ENCODE data around the gene OR4C5. TPM values are rescaled to one million over a fixed set of nuclear protein-coding genes. Genes with fewer than 3 reads are reported as not detected.
"Not testable (repeated sequence)": the region's sequence is repeated elsewhere in the genome, so short reads cannot be mapped to it uniquely, and the experiment has no call there.

The OR4C5 gene
- not detected for total RNA-seq

DNA sequence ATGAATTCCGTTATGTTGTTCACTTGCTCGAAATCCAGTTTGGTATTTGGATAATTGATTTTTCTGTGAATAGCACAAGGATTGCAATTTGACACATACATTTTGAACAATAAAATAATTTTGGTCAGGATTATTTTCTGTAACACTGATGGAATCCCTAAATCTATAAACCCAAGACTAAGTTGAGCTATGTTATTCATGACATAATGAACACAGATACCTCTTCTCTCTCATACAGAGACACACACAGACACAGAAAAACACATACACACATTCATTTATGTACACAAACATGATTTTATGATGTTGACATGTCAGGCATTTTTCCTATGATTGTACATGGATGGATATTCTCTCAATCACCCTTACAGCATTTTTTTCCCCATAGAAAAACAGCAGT, at the start of gene OR4C5:
OR4C5 (minus strand) TSS at position 101 of the 400 bp plus-strand sequence; CDS start at position 101, 0 bp downstream.
- whole genome bisulfite sequencing, 2 donors (ENCODE audit: low coverage in 1 of 2): 75 to 83% methylated on average over 2 of the region's 2 CpGs
- Histone ChIP-seq H3K27ac (no peak within 1 kb of the TSS), H3K4me3 (no peak within 1 kb of the TSS), H3K36me3 (no peaks in the 10 kb centered on the region), H3K27me3 (no peaks in the 10 kb centered on the region), H3K4me1 (no peaks in the 10 kb centered on the region), H3K9me3 (peaks cover 0 to 4% (median 0%) of the 10 kb centered on the region in 3 donors)
- ATAC-seq: no peak
- TF ChIP-seq POLR2AphosphoS5 (IDR thresholded peaks at IDR 0.05) (no peak), POLR2A (IDR thresholded peaks at IDR 0.05) (no peak), EP300 (IDR thresholded peaks at IDR 0.05) (no peak)
- TF ChIP-seq, protein P1, sequence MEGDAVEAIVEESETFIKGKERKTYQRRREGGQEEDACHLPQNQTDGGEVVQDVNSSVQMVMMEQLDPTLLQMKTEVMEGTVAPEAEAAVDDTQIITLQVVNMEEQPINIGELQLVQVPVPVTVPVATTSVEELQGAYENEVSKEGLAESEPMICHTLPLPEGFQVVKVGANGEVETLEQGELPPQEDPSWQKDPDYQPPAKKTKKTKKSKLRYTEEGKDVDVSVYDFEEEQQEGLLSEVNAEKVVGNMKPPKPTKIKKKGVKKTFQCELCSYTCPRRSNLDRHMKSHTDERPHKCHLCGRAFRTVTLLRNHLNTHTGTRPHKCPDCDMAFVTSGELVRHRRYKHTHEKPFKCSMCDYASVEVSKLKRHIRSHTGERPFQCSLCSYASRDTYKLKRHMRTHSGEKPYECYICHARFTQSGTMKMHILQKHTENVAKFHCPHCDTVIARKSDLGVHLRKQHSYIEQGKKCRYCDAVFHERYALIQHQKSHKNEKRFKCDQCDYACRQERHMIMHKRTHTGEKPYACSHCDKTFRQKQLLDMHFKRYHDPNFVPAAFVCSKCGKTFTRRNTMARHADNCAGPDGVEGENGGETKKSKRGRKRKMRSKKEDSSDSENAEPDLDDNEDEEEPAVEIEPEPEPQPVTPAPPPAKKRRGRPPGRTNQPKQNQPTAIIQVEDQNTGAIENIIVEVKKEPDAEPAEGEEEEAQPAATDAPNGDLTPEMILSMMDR (IDR thresholded peaks at IDR 0.05): no peak

DNA sequence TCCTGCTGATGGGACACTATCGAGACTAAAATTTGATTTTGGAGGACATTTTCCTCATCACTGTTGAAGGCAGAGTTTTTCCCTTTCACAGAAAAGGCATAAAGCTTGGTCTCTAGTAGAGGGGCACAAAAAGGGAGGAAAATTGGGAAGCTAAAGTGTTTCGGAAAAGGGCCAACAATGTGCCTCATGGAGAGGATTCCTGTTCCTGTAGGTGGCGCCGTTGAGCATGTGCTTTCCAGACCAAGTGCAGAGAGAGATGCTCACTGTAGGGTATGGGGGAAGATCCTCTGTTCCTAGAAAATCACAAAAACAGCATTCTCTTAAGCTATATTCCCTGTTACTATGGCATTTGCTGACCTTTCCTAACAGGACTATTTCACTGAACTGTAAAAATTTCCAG, 18.4 kb upstream of the OR4C5 start:
- no peaks in the 10 kb centered on the region for H3K4me1 ChIP-seq
- H3K27me3 ChIP-seq: no peaks in the 10 kb centered on the region
- TF ChIP-seq EP300 (IDR thresholded peaks at IDR 0.05) (no peak), POLR2AphosphoS5 (IDR thresholded peaks at IDR 0.05) (no peak), POLR2A (IDR thresholded peaks at IDR 0.05) (no peak)
- TF ChIP-seq, protein P1 (IDR thresholded peaks at IDR 0.05): no peak
- H3K27ac ChIP-seq: no peak overlapping the region
- 34 to 50% methylated on average over 2 to 4 of the region's 4 CpGs for WGBS, 2 donors (ENCODE audit: low coverage in 1 of 2)
- H3K9me3 ChIP-seq: peaks cover 0 to 65% (median 0%) of the 10 kb centered on the region in 3 donors
- H3K36me3 ChIP-seq: no peaks in the 10 kb centered on the region
- no peak overlapping the region for H3K4me3 ChIP-seq
- ATAC-seq: no peak

DNA sequence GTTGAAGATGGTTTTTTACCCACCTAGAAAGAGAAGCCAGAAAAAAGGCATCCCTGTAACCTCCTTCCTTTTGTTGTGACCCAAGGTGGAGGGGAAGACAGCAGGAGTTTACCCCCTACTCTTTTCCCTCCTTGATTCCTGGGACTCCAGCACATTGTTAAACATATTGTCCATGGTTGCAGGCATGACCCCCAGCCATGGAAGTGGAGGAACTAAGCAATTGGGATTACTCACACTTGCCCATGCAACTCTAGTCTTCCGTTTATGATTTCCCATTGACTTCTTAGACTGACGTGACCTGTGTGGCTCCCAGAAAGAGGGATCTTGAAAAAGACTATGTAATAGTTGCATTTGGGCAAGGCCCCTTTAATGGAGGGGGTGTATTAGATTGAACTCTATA, 17.9 kb upstream of the OR4C5 start:
- not testable (repeated sequence) for H3K4me3 ChIP-seq, ATAC-seq, H3K27me3 ChIP-seq, H3K4me1 ChIP-seq, H3K27ac ChIP-seq, H3K36me3 ChIP-seq
- 51 to 78% methylated on average over 2 of the region's 2 CpGs for WGBS, 2 donors (ENCODE audit: low coverage in 1 of 2)
- peaks cover 0 to 70% (median 0%) of the 10 kb centered on the region in 3 donors for H3K9me3 ChIP-seq

DNA sequence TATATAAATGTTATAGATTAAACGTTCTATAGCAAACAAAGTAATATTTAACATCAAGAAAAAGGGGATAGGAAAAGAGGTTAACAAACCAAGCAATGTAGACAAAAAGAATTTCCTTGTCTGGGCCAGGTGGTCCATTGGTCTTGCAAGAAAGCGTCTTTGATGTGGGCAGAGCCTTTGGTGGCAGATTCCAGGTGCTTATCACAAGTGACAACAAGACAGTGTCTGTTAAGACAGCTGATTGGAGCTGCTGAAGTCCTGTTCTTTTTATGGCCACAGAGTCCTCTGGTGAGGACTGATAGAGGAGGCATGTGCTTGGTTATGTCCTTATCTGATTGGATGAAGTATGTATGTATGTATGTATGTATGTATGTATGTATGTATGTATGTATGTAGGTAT, 5.0 kb downstream of the OR4C5 start:
- WGBS, 2 donors (ENCODE audit: low coverage in 1 of 2): 48 to 60% methylated on average over 2 of the region's 2 CpGs
- H3K27me3 ChIP-seq, H3K9me3 ChIP-seq, H3K27ac ChIP-seq, H3K4me3 ChIP-seq, ATAC-seq, H3K4me1 ChIP-seq, H3K36me3 ChIP-seq: not testable (repeated sequence)

DNA sequence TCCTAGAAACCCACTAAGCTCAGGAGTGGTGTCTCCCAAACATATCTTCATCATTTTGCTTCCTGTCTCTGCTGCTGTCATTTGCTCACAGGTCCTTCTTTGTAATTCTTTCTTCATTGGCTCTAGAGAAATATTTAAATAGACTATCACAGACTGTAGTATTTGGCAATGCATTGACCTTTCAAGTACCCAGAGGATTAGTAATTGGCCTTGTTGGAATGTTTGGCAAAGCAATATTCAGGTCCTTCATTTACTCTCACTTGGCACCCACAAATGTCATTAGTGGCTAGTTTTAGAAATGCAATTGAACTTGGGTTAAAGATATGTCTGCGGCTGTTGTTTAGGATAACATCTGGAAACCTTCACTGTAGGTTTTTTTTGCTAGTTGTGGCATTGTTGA, 11.6 kb downstream of the OR4C5 start:
- H3K36me3 ChIP-seq: no peaks in the 10 kb centered on the region
- H3K27me3 ChIP-seq: no peaks in the 10 kb centered on the region
- no peak for ATAC-seq
- no peak overlapping the region for H3K27ac ChIP-seq
- WGBS, 2 donors (ENCODE audit: low coverage in 1 of 2): 91 to 100% methylated on average over 1 of the region's 1 CpG
- no peak overlapping the region for H3K4me3 ChIP-seq
- TF ChIP-seq POLR2A (IDR thresholded peaks at IDR 0.05): no peak
- TF ChIP-seq, protein P1 (IDR thresholded peaks at IDR 0.05): no peak
- peaks cover 0 to 6% (median 0%) of the 10 kb centered on the region in 3 donors for H3K9me3 ChIP-seq
- H3K4me1 ChIP-seq: no peaks in the 10 kb centered on the region

DNA sequence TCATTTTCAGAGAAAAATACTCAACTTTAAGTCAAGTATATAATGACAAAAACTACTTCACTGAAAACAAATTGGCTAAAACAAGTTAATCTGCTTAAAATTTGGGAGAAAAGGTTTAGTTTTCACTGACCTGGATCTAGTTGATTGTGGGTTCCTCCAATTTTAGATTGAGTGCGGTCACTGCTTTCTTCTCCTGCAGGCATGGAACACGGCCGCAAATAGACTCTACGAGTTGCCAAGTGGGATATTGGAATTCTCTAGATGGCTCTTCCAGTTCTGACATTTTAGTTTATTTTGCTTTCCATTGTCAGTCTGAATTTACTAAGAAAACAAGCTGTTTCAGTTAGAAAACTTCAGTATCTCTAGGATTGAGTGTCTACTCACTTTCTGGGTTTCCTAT, 12.3 kb downstream of the OR4C5 start:
- Histone ChIP-seq H3K36me3 (no peaks in the 10 kb centered on the region), H3K4me1 (no peaks in the 10 kb centered on the region), H3K27ac (no peak overlapping the region), H3K9me3 (peaks cover 0 to 6% (median 0%) of the 10 kb centered on the region in 3 donors), H3K4me3 (no peak overlapping the region), H3K27me3 (no peaks in the 10 kb centered on the region)
- WGBS, 2 donors (ENCODE audit: low coverage in 1 of 2): 89 to 93% methylated on average over 4 of the region's 4 CpGs
- TF ChIP-seq POLR2AphosphoS5 (IDR thresholded peaks at IDR 0.05) (no peak), POLR2A (IDR thresholded peaks at IDR 0.05) (no peak), EP300 (IDR thresholded peaks at IDR 0.05) (no peak)
- TF ChIP-seq, protein P1 (IDR thresholded peaks at IDR 0.05): no peak
- no peak for ATAC-seq

DNA sequence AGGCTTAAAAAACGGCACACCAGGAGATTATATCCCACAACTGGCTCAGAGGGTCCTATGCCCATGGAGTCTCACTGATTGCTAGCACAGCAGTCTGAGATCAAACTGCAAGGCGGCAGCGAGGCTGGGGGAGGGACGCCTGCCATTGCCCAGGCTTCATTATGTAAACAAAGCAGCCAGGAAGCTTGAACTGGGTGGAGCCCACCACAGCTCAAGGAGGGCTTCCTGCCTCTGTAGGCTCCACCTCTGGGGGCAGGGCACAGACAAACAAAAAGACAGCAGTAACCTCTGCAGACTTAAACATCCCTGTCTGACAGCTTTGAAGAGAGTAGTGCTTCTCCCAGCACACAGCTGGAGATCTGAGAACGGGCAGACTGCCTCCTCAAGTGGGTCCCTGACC, 20.0 kb downstream of the OR4C5 start:
- H3K27me3 ChIP-seq, H3K27ac ChIP-seq, H3K4me1 ChIP-seq, H3K36me3 ChIP-seq, ATAC-seq, H3K4me3 ChIP-seq: not testable (repeated sequence)
- peaks cover 0 to 13% (median 0%) of the 10 kb centered on the region in 3 donors for H3K9me3 ChIP-seq
- 100% methylated on average over 1 of the region's 5 CpGs; no CpG with 5 or more reads in 1 of the 2 donors for WGBS, 2 donors (ENCODE audit: low coverage in 1 of 2)

DNA sequence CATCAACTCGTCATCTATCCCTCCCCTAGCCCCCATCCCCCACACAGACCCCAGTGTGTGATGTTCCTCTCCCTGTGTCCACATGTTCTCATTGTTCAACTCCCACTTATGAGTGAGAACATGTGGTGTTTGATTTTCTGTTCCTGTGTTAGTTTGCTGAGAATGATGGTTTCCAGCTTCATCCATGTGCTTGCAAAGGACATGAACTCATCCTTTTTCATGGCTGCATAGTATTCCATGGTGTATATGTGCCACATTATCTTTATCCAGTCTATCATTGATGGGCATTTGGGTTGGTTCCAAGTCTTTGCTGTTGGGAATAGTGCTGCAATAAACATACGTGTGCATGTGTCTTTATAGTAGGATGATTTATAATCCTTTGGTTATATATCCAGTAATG, 23.8 kb downstream of the OR4C5 start:
- not testable (repeated sequence) for H3K27ac ChIP-seq, H3K36me3 ChIP-seq, H3K4me1 ChIP-seq, ATAC-seq, H3K4me3 ChIP-seq, H3K27me3 ChIP-seq
- 21 to 53% methylated on average over 1 to 2 of the region's 2 CpGs for WGBS, 2 donors (ENCODE audit: low coverage in 1 of 2)
- H3K9me3 ChIP-seq: peaks cover 0 to 13% (median 0%) of the 10 kb centered on the region in 3 donors

Data from gastroesophageal sphincter (tissue), 4 donors.